ENCODE data around the gene SUN5.

SUN5 gene

DNA sequence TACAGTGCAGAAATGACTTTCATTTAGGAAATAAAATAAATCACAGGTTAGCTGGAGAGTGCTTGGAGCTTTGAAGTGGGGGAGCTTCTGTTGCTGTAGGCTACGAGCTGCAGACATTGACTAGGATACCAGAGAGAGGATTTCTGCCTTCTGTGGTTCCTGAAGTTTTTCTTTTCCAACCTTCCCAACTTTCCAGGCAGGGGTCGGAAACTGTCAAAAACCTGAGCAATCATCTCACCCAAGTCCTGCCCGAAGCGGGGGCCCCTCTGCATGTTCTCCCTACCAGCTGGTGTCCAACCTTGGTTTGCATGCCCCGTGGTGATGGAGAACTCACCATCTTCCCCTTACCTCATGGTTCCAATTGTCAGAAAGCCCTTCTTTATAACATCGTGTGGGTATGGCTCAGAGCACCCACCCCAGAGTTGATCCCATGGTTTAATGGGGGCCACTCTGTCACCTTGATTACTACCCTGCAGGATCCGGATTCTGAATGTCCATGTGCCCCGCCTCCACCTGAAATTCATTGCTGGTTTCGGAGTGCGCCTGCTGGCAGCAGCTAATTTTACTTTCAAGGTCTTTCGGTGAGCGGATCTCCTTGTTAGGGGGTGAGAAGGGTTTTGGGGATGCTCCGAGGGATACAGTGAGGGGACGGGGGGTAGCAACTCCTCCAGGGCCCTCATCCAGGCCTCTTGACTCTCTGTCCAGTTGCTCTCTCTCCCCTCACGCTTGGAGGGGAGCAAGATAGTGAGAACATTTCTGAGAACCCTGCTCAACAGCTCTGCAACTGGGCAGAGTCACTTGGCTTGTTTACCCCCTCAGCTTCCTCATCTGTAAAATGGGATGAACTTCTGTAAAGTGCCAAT is 8.3 kb upstream of the SUN5 start:
- DNase-seq, result no peak

DNA sequence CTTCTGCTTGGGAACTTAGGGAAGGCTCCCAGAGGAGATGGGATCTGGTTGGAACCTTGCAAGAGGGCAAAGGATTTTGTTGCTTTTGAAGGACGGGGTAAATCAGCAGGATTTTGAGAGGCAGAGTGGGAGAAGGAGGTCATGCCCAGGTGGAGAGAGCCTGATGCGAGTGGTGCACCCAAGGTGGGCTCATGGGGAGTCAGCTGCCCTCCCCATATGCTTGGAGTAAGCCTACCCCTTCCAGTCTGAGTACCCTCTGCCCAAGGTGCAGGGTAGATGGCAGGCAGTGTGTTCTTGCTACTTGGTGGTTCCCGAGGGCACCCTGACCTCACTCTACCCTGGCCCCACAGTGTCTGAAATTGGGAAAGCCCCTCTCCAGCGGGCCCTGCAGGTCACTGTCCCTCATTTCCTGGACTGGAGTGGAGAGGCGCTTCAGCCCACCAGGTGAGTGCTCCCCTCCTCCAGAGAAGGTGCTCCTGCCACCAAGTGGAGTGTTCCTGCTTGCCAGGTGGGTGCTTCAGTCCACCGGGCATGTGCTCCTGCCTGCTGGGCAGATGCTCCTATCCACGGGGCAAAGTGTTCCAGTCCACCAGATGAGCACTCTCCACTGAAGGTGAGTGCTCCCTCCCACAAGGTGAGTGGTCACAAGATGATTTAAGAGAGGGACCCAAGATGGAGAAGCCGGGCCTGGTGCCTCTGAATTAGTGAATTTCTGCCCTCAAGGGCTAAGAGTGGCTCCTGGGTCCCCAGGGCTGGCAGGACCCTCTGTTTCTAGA is 6.6 kb upstream of the SUN5 start:
- no peak for DNase-seq

DNA sequence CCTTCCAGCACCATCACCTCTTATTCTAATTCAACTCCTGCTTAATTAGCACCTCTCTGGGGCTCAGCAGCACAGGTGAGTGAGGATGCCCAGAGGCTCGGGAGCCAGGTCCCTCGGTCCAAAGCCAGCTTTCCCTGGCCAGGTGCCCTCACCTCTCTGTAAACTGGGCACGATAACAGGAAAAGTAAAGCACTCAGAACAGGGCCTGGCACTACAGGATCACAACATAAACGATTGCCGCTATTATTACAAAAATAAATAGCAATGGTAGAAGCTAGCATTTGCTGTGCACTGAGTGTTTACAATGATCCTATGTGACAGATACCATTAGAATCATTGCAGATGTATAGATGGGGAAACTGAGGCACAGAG is 5.9 kb upstream of the SUN5 start:
- DNase-seq, result no peak

DNA sequence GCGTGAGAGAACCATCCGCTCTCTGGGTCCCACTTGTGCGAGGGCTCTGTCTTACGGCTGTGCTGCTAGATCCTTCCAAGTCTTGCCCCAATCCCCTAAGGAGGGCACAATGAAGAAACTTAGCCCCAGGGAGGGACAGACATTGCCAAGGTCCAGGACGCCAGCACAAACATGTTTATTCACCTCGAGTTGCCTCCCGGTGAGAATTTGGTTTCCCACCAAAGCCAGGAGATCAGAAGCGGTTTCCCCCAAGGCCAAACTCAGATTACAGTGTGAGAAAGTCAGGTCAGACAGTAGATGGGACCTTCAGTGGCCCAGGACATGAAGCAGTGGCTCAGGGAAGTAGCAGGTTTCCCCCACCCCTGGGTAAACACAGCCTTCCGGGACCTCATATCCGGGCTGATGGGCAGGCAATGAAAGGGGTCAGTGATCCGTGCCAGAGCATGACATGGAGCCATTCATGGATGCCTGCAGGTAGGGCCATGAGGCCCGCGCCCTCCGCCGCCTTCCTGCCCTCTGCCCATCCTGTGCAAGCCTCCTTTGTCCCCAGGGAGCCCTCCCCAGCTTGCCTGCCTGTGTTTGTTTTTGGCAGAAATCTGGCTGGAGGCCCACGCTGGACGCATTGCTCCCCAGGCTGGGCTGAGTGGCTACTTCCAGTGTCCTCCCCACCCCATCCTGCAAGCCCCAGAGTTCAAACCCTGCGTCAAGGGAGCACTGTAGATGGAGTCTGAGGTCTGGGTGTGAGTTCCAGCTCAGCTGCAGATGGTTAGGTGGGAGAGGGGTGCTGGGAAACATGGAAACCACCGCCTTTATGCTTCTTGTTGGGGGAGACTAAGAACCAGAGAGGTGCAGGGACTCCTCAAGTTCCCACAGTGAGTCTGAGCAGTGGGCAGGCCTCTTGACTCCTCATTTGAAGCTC is 5.2 kb upstream of the SUN5 start:
- DNase-seq, result no peak

DNA sequence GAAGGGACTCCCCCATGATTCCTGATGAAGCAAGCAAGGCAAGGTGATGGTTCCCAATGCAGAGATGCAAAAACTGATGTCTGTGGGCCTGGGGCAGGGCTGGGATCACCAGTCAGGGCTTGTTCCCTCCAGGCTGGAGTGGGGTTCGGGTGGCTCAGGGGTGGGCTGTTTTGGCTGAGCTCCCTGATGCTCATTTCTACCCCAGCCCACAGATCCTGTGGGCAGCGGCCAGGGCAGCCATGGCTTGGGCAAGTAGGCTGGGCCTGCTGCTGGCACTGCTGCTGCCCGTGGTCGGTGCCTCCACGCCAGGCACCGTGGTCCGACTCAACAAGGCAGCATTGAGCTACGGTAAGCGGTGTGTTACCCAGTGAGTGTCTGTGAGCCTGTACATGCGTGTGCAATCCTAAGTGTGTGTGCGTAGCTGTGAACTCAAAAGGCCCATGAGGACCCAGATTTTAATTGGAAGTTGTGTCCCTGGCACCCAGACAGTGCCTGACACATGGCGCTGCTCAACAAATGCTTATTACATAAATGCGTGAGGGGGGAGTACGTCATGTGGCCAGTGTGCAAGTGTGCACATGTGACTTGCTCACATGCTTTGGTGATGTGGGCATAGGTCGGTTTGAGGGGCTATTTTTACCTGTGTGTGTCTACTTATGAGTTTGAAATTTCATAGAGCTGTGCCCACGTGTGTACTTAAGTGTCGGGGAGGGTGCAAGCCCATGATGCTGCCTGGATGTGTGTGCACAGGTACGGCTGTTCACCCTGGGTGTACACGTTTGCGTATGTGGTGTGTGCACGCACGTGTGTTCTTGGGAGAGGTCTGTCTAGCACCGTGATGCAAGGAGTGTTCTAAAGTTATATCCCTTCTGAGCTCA is 4.3 kb upstream of the SUN5 start:
- no peak for DNase-seq

DNA sequence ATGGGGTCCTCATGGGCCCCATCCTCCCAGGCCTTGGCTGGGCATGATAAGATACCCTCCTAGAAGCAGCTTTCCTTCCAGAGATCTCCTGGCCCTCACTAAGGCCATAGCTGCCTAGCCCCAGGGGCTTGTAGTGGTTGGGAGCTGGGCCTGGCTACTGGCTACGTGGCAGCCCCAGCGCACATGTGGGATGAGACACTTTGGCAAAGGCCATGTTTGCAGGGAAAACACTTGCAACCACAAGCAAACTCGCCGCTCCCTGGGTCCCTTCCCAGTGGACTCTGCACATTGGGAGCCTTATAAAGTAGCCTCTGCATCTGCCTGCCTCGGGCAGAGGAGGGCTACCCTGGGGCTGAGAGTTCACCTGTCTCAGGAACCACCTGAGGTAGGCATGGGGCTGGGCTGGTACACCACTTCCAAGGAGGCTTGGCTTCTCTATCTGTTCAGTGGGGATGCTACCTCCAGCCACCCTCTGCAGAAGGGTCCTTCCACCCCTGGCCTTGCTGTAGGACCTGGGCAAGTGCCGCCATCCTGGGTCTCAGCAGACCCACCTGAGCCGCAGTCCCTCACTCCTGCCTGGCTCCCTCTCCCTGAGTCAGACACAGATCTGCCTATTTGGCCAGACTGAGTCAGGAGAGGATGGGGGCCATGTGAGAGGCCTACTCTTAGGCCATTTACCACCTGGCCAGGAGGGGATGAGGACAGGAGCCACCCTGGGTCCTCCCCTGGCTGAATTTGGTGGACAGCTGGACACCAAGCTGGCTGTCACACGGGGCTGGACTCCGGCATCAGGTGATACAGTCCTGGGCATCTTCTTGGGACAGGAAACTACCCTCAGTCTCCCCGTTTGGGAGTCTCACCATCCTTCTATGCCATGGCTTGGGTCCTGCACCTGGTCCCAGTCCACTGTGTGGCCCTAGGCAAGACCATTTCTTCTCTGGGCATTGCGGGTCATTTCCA is 3.4 kb upstream of the SUN5 start, which contains the start of gene BPIFB2:
BPIFB2 (plus strand) TSS at position 329 of the 960 bp plus-strand sequence. CDS start 871 bp downstream, outside the sequence.
- DNase-seq, result no peak

DNA sequence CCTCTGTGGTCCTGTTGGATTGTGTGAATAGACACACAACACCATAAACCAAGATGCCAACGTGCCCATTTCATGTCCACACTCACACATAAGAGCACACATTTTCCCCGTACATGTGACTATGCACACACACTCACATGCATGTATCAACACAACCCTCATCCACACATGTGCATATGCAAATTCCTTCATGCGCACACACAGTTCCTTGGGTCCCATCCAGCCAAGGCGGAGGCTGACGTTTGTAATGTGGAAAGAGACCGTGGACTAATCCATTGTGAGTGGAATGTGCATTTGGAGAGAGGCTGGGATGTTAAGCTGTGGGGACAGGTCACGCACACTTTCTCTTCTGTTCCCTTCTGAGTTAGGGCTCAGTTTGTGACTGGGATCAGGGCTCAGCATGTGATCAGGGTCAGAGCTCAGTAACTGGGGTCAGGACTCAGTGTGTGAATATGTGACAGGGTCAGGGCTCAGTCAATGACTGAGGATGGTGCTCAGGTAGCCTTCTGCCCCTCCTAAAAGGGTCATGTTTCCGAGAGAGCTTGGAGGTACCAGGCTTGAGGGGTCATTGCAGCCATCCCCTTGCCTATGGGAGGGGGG is 2.6 kb upstream of the SUN5 start:
- DNase-seq, result no peak

DNA sequence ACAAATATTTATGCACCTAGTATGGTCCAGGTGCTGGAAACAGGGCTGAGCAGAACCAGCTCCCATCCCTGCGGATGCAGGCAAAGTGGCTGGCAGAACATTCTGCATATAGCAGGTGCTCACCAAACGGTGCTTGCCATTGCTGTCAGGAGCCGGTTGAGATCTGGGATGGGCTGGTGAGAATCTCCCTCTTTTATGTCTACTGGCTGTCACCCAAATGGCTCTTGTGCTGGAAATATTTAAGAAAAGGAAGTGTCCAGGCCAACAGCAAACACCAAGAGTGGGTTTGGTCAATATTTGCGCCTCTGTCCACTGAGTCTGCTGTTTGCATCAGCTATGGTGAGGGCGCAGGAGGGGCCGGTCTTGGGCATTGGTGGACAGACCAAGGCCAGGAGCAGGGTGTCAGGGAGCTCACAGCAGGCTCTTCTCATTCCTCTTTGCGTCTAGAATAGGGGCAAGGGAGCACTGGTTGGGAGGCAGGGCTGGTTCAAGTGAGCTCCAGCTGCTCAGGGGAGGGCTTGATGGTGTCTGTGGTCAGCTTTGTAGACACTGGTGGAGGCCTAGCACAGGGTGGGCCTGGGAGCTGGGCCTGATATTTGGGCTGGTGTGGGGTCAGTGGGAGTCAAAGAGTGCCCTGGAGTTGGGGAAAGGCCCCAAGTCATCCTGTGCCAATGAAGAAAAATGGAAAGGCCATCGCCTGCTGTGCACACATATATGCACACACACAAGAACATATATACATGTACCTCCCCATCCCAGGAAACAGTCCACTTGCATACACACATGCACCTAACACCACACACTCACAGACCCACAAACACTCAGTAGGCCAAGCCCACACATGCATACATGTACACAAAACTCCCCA is 1.9 kb upstream of the SUN5 start:
- no peak for DNase-seq

DNA sequence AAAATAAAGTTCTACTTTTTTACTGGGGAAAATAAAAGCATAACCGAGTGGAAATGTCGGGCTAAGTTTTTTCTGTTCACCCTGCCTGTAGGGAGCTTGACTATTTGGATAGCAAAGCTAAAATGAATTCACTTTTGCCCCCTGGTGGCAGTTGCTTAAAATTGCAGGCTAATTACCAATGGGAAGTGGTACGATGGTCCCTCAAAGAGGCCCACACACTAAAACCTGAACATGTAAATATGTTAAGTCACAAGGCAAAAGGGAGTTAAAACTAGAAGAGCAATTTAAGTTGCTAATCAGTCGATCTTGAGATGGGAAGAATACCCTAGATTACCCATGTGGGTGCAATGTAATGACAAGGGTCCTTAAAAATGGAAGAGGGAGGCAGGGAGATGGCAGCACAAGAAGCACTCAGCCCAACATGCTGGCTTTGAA is 916 bp upstream of the SUN5 start:
- DNase-seq, result no peak

DNA sequence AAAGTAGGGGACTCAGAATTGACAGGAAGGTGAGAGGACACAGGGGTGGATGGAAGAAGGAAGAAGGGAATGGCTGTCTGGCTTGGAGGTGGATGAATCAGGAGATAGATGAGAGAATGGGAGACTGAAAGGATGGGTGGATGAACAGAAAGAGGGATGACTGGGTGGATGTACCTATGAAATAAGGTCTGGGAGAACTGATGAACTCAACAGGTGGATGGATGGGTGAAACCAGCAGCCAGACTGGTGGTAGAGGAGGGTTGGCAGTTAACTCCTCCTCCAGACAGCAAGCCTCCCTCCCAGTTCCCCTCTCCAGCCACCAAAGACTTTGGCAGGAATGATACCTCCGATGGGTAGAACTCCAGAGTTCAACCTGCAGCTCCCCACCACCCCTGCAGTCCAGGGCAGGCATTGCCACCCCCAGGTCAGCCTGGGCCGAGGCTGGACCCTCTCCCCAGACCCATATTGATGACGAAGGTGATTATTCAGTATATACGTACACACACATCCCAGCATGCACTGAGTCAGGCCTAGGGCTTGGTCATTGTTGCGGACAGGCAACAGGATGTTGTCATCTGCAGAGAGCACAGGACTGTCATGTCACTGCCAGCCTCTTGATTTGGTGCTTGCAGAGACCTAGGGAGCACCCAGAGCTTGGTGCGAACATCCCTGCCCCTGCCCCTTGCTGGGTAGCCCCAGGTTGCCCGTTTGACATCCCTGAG is 2.0 kb downstream of the SUN5 start:
- no peak for DNase-seq

DNA sequence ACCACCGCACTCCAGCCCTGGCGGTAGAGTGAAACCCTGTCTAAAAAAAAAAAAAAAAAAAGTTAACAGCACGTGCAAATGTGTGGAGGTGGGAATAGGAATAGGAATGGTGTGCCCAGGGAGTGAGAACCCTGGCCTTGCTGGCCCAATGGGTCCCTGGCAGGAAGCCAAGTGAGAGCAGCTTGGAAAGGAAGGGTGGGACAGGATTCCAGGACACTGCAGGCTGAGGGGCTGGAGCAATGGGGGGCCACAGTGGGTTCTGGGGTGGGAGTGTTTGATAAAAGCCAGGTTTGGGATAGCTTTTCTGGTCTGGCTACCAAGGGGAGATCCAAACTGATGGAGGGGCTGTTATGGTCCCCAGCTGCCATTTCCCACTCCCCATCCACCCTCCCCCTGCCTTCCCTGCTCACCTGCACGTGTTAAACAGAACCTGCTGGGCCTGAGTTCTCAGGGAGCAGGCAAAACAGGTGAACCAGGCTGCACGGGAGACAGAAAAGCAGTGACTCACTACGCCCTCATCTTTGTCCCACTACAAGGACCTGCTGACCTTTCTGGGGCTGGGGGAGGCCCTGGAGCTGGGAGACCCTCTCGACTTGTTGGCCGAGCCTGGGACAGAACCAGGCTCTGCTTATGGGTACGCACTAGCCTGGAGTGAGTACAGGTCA is 3.3 kb downstream of the SUN5 start:
- DNase-seq, result no peak

DNA sequence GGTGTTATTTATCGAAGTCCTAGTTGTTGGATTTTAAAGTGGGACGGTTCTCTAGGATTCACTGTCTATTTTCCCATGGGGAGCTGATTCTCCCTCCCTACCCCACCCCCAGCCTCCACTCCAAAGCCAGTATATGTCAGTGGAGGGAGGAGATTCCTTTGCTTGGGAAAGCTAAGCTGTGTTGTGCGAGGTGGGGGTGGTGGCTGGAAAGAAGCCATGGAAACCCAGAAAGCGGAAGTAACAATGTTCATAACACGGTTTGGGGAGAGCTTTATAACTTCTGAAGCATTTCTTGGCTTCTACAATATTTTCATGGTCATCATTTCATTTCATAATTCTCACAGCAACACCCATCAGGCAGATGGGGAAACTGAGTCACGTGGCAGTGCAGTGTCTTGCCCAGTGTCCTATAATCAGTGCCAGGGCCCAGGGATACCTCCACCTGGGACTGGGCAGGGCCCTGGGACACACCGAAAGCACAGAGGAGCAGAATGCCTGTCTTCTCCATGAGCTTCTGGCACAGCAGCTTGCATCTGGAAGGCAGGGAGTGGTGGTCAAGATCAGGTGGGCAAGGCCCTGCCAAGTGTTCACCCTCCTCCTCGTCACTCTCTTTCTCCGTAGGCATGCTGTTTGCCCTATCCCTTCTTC is 4.5 kb downstream of the SUN5 start:
- DNase-seq, result no peak

DNA sequence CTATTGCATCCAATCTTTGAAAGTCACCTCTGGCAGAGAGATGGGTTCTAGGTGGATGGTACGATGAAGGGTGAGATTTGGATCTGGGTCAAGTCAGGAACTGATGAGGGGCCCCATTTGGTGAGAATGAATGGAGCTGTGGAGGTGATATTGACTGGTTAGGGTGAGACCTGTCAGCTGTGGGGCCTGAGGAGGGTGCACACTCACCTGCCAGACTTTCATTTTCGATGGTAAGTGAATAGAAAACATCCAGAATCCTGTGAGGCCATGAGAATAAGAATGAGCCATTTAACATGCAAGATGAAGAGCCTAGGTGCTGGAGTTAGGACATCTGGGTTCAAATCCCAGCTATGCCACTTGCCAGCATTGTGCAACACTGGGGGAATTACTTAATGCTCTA is 6.8 kb downstream of the SUN5 start:
- no peak for DNase-seq

DNA sequence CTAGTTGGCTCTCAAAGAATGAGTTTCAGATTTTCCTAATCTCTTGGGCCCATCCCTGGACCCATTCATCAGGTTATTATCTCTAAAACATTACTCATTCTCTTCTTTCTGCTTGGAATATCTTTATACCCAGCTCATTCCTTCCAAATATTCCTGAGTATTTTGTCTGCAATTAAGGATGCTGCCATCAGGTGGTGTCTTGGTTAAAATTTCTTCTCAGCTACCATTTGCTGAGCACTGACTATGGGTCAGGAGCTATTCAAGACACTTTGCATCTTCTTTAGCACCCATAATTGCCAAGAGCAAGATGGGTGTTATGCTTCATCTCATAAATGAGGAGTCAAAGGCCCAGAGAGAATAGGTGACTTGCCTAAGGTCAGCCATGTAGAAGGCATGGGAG is 8.4 kb downstream of the SUN5 start:
- DNase-seq, result no peak

DNA sequence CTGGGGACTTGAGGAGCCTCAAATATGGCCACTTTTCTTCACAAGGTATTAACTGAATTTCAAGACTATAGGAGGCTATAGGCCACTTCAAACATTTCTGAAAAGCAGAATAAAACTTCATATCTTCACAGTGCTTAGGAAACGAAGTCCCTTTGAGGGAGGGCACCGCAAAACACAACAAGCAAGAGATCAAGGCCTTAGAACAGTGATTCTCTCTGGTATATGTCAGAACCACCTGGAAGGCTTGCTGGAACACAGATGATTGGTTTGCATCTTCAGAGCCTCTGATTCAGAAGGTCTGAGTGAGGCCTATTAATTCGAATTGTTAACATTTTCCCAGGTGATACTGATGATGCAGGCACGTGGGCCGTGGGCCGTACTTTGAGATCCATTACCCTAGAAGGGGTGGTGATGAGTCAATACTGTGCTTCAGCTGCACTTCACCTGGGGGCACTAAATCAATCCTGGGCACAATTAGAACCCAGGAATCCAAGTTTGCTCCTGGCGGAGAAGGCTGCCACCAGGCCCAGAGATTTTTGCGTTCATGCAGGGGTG is 10.7 kb downstream of the SUN5 start:
- no peak for DNase-seq

DNA sequence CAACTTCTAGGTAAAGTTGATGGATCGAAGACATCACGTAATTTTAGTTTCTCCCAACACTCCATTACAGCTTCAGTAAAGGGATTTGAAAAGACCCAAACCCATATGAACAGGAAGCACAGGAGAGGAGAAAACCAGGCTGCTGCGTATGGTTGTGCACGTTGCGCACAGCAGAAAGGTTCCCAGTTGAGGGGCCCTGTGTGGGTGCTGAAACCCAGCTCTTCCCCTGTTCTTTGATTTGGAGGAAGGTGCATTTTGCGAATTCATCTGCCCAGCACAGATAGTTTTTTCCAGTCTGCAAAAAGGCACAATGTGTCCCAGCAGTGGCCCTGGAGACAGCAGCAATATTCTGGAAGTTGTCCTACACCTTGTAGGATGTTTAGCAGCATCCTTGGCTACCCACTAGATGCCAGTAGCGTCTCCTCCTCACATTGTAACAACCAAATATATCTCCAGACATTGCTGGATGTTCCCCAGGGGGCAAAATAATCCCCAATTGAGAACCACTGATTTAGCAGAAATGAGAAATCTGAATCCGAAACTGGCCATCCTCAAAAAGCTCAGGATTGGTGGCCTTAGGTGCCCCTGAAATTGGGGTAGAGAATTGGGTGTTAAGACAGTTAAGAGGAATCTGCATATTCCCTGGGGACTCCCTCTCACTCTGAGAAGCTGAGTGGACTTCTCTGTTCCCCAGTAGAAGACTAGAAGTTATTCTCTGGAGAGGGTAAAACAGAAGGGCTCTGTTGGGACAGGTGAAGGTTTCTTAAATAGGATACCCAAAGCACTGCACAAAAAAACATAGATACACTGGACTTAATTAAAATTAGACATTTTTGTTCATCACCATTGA is 12.2 kb downstream of the SUN5 start:
- no peak for DNase-seq

Measured in midbrain (tissue), 1 donor.